Osteoblast (primary cell): ENCODE results near the gene TAOK1. TPM values are rescaled to one million over a fixed set of nuclear protein-coding genes. Genes with fewer than 3 reads are reported as not detected.

Experiments
- DNase-seq: peaks from one replicate; pipeline ENCODE4 v3.0.0; 2011; ENCODE audit warnings: low spot score, mixed read lengths; ENCODE audit not compliant: insufficient read length; ENCODE audit errors: missing footprints
- H2AFZ ChIP-seq: 2 replicates; pipeline ENCODE4 v1.6.0; 2011; ENCODE audit warnings: mild to moderate bottlenecking, low read length
- H3K27ac ChIP-seq: 2 replicates; pipeline ENCODE4 v1.5.1; 2011; ENCODE audit warnings: mild to moderate bottlenecking, low read depth, low read length, moderate library complexity
- H3K27me3 ChIP-seq: 2 replicates; pipeline ENCODE4 v1.6.0; 2012; ENCODE audit warnings: mild to moderate bottlenecking, control low read depth, inconsistent platforms, low read length, moderate library complexity; ENCODE audit not compliant: insufficient read depth
- H3K36me3 ChIP-seq: 2 replicates; pipeline ENCODE4 v1.5.1; 2011; ENCODE audit warnings: mild to moderate bottlenecking, low read length, control low read depth, moderate library complexity; ENCODE audit not compliant: insufficient read depth
- H3K4me1 ChIP-seq: 2 replicates; pipeline ENCODE4 v1.5.1; 2011; ENCODE audit warnings: mild to moderate bottlenecking, low read length, control low read depth, moderate library complexity; ENCODE audit not compliant: insufficient read depth
- H3K4me2 ChIP-seq: 2 replicates; pipeline ENCODE4 v1.6.0; 2011; ENCODE audit warnings: mild to moderate bottlenecking, low read length; ENCODE audit not compliant: insufficient read depth
- H3K4me3 ChIP-seq: fragments of 200-600 bp; sonication (generic); 3 replicates; pipeline ENCODE4 v1.5.1; 2012; ENCODE audit warnings: mild to moderate bottlenecking, low read length, inconsistent platforms; ENCODE audit not compliant: insufficient read depth
- H3K79me2 ChIP-seq: 2 replicates; pipeline ENCODE4 v1.6.0; 2012; ENCODE audit warnings: mild to moderate bottlenecking, low read length, control low read depth, inconsistent platforms; ENCODE audit not compliant: insufficient read depth
- H3K9me3 ChIP-seq: 2 replicates; pipeline ENCODE4 v1.5.1; 2011; ENCODE audit warnings: low read depth, low read length, control low read depth
- H4K20me1 ChIP-seq: 2 replicates; pipeline ENCODE4 v1.6.0; 2012; ENCODE audit warnings: mild to moderate bottlenecking, low read length, control low read depth; ENCODE audit not compliant: insufficient read depth
- total RNA-seq: library from RNA; depleted of rRNA; stranded (reverse); fragments of >200 nt; gene quantifications from 2 replicates; pipeline ENCODE4 v1.2.3, GENCODE V29; 2012
- TF ChIP-seq, protein P1 (sequence below): IDR thresholded peaks from 2 replicates; pipeline ENCODE4 v1.5.1; 2011; ENCODE audit warnings: mild to moderate bottlenecking, low read depth, low read length, moderate library complexity; ENCODE audit errors: extremely low read depth

The TAOK1 gene
- total RNA-seq, 1 donor, result 68.4 TPM

DNA sequence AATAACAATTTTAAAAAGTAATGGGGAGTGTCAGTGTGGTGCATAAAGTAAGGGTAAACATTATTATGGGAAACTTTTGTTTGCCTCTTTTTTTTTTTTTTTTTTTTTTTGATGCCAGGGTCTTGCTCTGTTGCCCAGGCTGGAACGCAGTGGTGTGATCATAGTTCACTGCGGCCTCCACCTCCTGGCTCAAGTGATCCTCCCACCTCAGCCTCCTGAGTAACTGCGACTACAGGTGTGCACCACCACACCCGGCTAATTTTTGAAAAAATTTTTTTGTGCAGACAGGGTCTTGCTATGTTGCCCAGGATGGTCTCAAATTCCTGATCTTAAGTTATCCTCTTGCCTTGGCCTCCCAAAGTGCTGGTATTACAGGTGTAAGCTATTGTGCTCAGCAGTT is 10.7 kb downstream of the TAOK1 start:
- Histone ChIP-seq H3K79me2 (peaks cover 93% of the 10 kb centered on the region), H3K27me3 (no peaks in the 10 kb centered on the region), H4K20me1 (peaks cover 60% of the 10 kb centered on the region), H3K4me2 (no peak overlapping the region), H3K4me1 (no peaks in the 10 kb centered on the region), H3K4me3 (no peak overlapping the region), H3K27ac (no peak overlapping the region), H2AFZ (no peak overlapping the region), H3K9me3 (no peaks in the 10 kb centered on the region), H3K36me3 (peaks cover 10% of the 10 kb centered on the region)
- TF ChIP-seq, protein P1, sequence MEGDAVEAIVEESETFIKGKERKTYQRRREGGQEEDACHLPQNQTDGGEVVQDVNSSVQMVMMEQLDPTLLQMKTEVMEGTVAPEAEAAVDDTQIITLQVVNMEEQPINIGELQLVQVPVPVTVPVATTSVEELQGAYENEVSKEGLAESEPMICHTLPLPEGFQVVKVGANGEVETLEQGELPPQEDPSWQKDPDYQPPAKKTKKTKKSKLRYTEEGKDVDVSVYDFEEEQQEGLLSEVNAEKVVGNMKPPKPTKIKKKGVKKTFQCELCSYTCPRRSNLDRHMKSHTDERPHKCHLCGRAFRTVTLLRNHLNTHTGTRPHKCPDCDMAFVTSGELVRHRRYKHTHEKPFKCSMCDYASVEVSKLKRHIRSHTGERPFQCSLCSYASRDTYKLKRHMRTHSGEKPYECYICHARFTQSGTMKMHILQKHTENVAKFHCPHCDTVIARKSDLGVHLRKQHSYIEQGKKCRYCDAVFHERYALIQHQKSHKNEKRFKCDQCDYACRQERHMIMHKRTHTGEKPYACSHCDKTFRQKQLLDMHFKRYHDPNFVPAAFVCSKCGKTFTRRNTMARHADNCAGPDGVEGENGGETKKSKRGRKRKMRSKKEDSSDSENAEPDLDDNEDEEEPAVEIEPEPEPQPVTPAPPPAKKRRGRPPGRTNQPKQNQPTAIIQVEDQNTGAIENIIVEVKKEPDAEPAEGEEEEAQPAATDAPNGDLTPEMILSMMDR, result no peak
- no peak for DNase-seq

DNA sequence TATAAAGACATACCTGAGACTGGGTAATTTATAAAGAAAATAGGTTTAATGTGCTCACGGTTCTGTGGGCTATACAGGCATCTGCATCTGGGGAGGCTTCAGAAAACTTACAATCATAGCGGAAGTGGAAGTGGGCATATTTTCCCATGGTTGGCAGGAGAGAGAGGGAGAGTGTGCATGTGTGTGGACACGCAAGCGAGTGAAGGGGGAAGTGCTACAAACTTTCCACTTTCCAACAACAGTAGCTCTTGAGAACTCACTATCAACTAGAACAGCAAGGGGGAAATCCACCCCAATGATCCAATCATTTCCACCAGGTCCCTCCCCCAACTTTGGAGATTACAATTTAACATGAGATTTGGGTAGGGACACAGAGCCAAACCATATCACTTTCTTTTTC is 11.1 kb downstream of the TAOK1 start:
- H3K9me3 ChIP-seq, result no peaks in the 10 kb centered on the region
- H4K20me1 ChIP-seq, result peaks cover 62% of the 10 kb centered on the region

DNA sequence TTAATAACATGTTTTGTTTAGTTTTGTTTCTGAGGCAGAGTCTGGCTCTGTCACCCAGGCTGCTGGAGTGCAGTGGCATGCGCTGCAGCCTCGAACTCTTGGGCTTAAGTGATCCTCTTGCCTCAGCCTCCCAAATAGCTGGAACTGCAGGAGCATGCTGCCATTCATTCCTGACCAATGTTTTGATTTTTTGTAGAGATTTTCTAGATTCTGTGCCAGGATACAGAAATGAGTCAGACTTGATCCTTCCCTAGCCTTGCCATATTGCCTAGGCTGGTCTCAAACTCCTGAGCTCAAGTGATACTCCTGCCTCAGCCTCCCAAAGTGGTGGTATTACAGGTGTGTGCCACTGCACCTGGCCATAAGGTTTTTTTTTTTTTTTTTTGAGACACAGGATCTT is 17.7 kb downstream of the TAOK1 start:
- H3K4me2 ChIP-seq, result no peak overlapping the region
- H3K27me3 ChIP-seq, result no peaks in the 10 kb centered on the region
- peaks cover 77% of the 10 kb centered on the region for H4K20me1 ChIP-seq
- TF ChIP-seq, protein P1, result no peak
- no peak overlapping the region for H3K27ac ChIP-seq
- DNase-seq, result peak; percentile 35
- no peaks in the 10 kb centered on the region for H3K36me3 ChIP-seq
- H3K4me3 ChIP-seq, result no peak overlapping the region
- no peak overlapping the region for H2AFZ ChIP-seq
- H3K79me2 ChIP-seq, result peaks cover 94% of the 10 kb centered on the region
- peaks cover 11% of the 10 kb centered on the region for H3K4me1 ChIP-seq
- no peaks in the 10 kb centered on the region for H3K9me3 ChIP-seq

More for the DNA sequence above, 11.1 kb downstream of the TAOK1 start:
- Histone ChIP-seq H3K27me3 (no peaks in the 10 kb centered on the region), H3K4me1 (no peaks in the 10 kb centered on the region), H3K27ac (no peak overlapping the region), H3K4me3 (no peak overlapping the region), H3K36me3 (peaks cover 10% of the 10 kb centered on the region), H3K4me2 (no peak overlapping the region), H2AFZ (no peak overlapping the region), H3K79me2 (peaks cover 93% of the 10 kb centered on the region)
- TF ChIP-seq, protein P1, result no peak
- no peak for DNase-seq

GRCh38 chr17:29409963-29410362 is 19.8 kb downstream of the TAOK1 start:
- Histone ChIP-seq H3K9me3 (no peaks in the 10 kb centered on the region), H3K36me3 (no peaks in the 10 kb centered on the region), H3K4me1 (peaks cover 19% of the 10 kb centered on the region), H2AFZ (no peak overlapping the region), H4K20me1 (peaks cover 80% of the 10 kb centered on the region), H3K79me2 (peaks cover 94% of the 10 kb centered on the region), H3K4me2 (no peak overlapping the region), H3K27me3 (no peaks in the 10 kb centered on the region), H3K27ac (no peak overlapping the region), H3K4me3 (no peak overlapping the region)
- no peak for DNase-seq
- TF ChIP-seq, protein P1, result no peak
